GM12891 (cell line): Measurements from ENCODE around the gene GHSR.

ENCODE experiments used
- PAX5 ChIP-seq: IDR thresholded peaks from 2 replicates; pipeline ENCODE4 v1.6.1; 2011; ENCODE audit warnings: low read length, moderate library complexity, mild to moderate bottlenecking; ENCODE audit not compliant: insufficient read depth, severe bottlenecking
- POLR2A ChIP-seq: IDR thresholded peaks from 2 replicates; pipeline ENCODE4 v1.6.1; 2011; ENCODE audit warnings: low read depth, low read length, control low read depth
- POLR2AphosphoS5 ChIP-seq: IDR thresholded peaks from 2 replicates; pipeline ENCODE4 v1.6.1; 2011; ENCODE audit warnings: low read depth, low read length, control low read depth
- POU2F2 ChIP-seq: IDR thresholded peaks from 2 replicates; pipeline ENCODE4 v1.6.1; 2011; ENCODE audit warnings: low read depth, mild to moderate bottlenecking, control low read depth, low read length, moderate library complexity
- SPI1 ChIP-seq: IDR thresholded peaks from 2 replicates; pipeline ENCODE4 v1.6.1; 2011; ENCODE audit warnings: low read depth, low read length, control low read depth
- TAF1 ChIP-seq: IDR thresholded peaks from 2 replicates; pipeline ENCODE4 v1.6.1; 2011; ENCODE audit warnings: low read depth, low read length, control low read depth

- TF ChIP-seq POLR2A, result no peak
- no peak for TF ChIP-seq POLR2AphosphoS5
- TF ChIP-seq TAF1, result no peak
- no peak for TF ChIP-seq SPI1
- TF ChIP-seq PAX5, result no peak
- TF ChIP-seq POU2F2, result no peak
These were observed 16.1 kb upstream of the GHSR start for GRCh38 chr3:172464306-172464705.
